Gastroesophageal sphincter (tissue), 4 donors: ENCODE results near the gene MB21D2. TPM values are rescaled to one million over a fixed set of nuclear protein-coding genes. Genes with fewer than 3 reads are reported as not detected.

ENCODE experiments used
- ATAC-seq: fragments of 150-250 bp; one replicate; pipeline ENCODE4 v1.9.1; 2016; ENCODE audit warnings: mild to moderate bottlenecking, moderate library complexity
- H3K27ac ChIP-seq, 4 donors: fragments of 200-600 bp; sonication (generic) in 3 of 4; 1 replicate in 3 of 4; 2 replicates in 1 of 4; pipeline ENCODE4 v1.5.1; 2016 to 2019
- H3K27me3 ChIP-seq: fragments of 200-600 bp; sonication (generic); one replicate; pipeline ENCODE4 v1.5.1; 2019
- H3K36me3 ChIP-seq, 2 donors: fragments of 200-600 bp; sonication (generic); one replicate each; pipeline ENCODE4 v1.5.1; 2019; ENCODE audit warnings: control low read depth in 1 of 2
- H3K4me1 ChIP-seq, 3 donors: fragments of 200-600 bp; sonication (generic); 1 replicate in 2 of 3; 2 replicates in 1 of 3; pipeline ENCODE4 v1.5.1; 2016 to 2019; ENCODE audit warnings: control low read depth in 2 of 3
- H3K4me3 ChIP-seq, 2 donors: fragments of 200-600 bp; sonication (generic); one replicate each; pipeline ENCODE4 v1.5.1; 2019; ENCODE audit warnings: mild to moderate bottlenecking in 1 of 2, moderate library complexity in 1 of 2
- H3K9me3 ChIP-seq, 3 donors: fragments of 200-600 bp; sonication (generic); one replicate each; pipeline ENCODE4 v1.5.1; 2017 to 2019; ENCODE audit warnings: control low read depth in 2 of 3
- EP300 ChIP-seq: sonication (generic); formaldehyde crosslinking; IDR thresholded peaks from one replicate; pipeline ENCODE4 v1.6.1; 2017; ENCODE audit warnings: antibody characterized with exemption, mild to moderate bottlenecking
- POLR2A ChIP-seq, 2 donors: fragments of 450-650 bp; IDR thresholded peaks; one replicate each; pipeline ENCODE4 v1.6.1; 2017; ENCODE audit warnings: antibody characterized with exemption in 2 of 2, mild to moderate bottlenecking in 2 of 2, moderate library complexity in 1 of 2
- POLR2AphosphoS5 ChIP-seq: sonication (generic); formaldehyde crosslinking; IDR thresholded peaks from one replicate; pipeline ENCODE4 v1.6.1; 2017; ENCODE audit warnings: antibody characterized with exemption
- WGBS, 2 donors: methylation state at CpG; one replicate each; pipeline ENCODE4 v1.1.5; 2018; ENCODE audit warnings: low coverage in 1 of 2; 5-methylcytosine and 5-hydroxymethylcytosine counted together
- total RNA-seq, 4 donors: library from RNA; depleted of rRNA; stranded (reverse); fragments of >200 nt; gene quantifications; one replicate each; pipeline ENCODE4 v1.1.0, GENCODE V29; 2016
- TF ChIP-seq, protein P1 (sequence below), 4 experiments: fragments of 200-600 bp in 2 of 4; fragments of 450-650 bp in 2 of 4; sonication (generic) in 1 of 4; IDR thresholded peaks; one replicate each; pipeline ENCODE4 v1.5.1; 2017 to 2019; ENCODE audit warnings: antibody characterized with exemption in 4 of 4, mild to moderate bottlenecking in 2 of 4, moderate library complexity in 2 of 4

The MB21D2 gene
- total RNA-seq, 4 donors from 2014 or later, result 7.0 to 11.5 (median 9.3) TPM

DNA sequence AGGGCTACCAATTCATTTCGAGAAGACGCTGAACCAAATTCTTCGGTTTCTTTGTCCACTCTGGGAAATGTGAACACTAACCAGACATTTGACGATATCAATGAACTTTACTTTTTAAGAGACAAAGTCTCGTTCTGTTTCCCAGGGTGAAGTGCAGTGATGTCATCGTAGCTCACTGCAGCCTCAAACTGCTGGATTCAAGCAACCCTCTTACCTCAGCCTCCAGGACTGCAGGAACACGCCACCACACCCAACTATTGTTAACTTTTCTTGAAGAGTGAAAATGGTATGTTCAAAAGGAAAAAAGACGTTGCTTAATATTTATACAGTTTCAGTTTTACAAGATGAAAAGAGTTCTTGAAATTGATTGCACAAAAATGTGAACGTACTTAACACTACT is 30.6 kb downstream of the MB21D2 start:
- H3K27ac ChIP-seq, result no peak overlapping the region
- no peaks in the 10 kb centered on the region for H3K27me3 ChIP-seq
- H3K4me1 ChIP-seq, result peaks cover 6 to 47% (median 9%) of the 10 kb centered on the region in 3 donors
- TF ChIP-seq POLR2A (IDR thresholded peaks at IDR 0.05) (no peak), POLR2AphosphoS5 (no peak), EP300 (no peak)
- TF ChIP-seq, protein P1, sequence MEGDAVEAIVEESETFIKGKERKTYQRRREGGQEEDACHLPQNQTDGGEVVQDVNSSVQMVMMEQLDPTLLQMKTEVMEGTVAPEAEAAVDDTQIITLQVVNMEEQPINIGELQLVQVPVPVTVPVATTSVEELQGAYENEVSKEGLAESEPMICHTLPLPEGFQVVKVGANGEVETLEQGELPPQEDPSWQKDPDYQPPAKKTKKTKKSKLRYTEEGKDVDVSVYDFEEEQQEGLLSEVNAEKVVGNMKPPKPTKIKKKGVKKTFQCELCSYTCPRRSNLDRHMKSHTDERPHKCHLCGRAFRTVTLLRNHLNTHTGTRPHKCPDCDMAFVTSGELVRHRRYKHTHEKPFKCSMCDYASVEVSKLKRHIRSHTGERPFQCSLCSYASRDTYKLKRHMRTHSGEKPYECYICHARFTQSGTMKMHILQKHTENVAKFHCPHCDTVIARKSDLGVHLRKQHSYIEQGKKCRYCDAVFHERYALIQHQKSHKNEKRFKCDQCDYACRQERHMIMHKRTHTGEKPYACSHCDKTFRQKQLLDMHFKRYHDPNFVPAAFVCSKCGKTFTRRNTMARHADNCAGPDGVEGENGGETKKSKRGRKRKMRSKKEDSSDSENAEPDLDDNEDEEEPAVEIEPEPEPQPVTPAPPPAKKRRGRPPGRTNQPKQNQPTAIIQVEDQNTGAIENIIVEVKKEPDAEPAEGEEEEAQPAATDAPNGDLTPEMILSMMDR (IDR thresholded peaks at IDR 0.05), result no peak
- peak; percentile 50 for ATAC-seq
- H3K4me3 ChIP-seq, result no peak overlapping the region
- H3K36me3 ChIP-seq, result no peaks in the 10 kb centered on the region
- WGBS, 2 donors, result 80% methylated on average over 7 to 9 of the region's 9 CpGs
- no peaks in the 10 kb centered on the region for H3K9me3 ChIP-seq

DNA sequence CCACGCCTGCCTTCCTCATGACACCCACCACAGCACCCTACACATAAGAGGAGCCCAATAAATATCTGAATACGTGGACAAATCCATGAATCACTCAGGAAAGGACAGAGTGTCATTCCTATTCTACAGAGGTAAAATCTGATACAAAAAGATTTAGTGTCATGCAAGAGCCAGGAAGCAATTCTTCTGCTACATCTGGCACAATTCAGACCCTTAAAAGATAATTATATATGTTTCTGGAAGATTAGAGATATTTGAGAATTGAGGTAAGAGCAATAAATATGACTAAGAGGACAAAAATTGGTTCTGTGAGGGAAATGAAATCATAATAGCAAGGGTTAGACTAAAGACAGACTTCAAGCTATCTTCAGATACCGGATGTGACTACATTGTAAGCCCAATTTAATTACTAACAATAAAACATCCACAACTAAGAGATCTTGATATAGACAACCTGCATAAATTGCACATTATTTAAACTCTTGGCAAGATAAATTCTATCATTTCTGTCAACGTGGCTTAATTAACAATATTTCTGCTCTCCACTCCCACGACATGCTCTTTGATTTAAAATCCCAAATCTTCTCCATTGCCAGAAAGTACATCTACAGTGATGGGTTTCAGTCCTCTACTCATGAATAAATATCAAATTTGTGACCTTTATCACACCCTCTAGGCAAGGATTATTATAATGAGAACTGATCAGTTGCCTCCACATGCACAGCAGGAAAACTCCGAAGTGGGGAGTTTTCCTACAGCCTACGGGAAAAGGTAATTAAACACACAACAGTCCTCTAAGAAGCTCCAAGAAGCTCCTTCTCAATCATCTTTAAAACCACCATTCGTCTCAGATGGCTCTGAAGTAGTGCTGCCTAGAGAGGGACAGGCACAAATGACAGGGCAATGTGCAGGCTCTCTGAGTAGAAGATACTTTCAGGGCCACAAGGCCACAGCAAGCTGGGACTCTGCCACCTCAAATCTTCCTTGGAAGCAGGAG is 32.6 kb downstream of the MB21D2 start:
- H3K36me3 ChIP-seq, result no peaks in the 10 kb centered on the region
- ATAC-seq, result no peak
- no peak overlapping the region for H3K4me3 ChIP-seq
- TF ChIP-seq EP300, result no peak
- no peak for TF ChIP-seq POLR2AphosphoS5
- TF ChIP-seq, protein P1 (IDR thresholded peaks at IDR 0.05), result no peak
- no peak for TF ChIP-seq POLR2A (IDR thresholded peaks at IDR 0.05)
- H3K4me1 ChIP-seq, result peaks cover 6 to 33% (median 9%) of the 10 kb centered on the region in 3 donors
- H3K27me3 ChIP-seq, result no peaks in the 10 kb centered on the region
- no peak overlapping the region for H3K27ac ChIP-seq
- 55 to 73% methylated on average over 6 to 7 of the region's 8 CpGs for WGBS, 2 donors
- H3K9me3 ChIP-seq, result no peaks in the 10 kb centered on the region

DNA sequence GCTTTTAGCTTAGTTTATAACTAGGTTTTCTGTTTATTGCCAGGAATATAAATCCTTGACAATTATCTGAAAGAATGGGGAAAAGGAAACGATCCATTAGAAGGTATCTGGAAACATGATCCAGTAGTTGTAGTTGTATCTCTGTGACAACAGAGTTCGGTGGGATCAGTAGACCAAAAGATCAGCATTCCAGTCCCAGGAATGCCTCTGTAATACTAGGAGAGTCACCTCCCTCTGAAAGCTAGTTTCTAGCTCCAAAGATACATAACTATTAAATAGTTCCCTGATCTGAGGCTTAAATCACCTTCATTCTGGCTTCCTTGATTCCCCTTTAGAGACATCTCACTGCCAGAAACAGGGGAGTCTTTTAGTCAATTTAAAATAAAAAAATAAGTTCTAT is 34.1 kb downstream of the MB21D2 start:
- no peak overlapping the region for H3K4me3 ChIP-seq
- no peaks in the 10 kb centered on the region for H3K27me3 ChIP-seq
- no peak overlapping the region for H3K27ac ChIP-seq
- no peak for ATAC-seq
- TF ChIP-seq POLR2A (IDR thresholded peaks at IDR 0.05) (no peak), POLR2AphosphoS5 (no peak), EP300 (no peak)
- TF ChIP-seq, protein P1 (IDR thresholded peaks at IDR 0.05), result no peak
- peaks cover 0 to 17% (median 5%) of the 10 kb centered on the region in 3 donors for H3K4me1 ChIP-seq
- 71 to 77% methylated on average over 1 to 2 of the region's 2 CpGs for WGBS, 2 donors
- no peaks in the 10 kb centered on the region for H3K36me3 ChIP-seq
- no peaks in the 10 kb centered on the region for H3K9me3 ChIP-seq

DNA sequence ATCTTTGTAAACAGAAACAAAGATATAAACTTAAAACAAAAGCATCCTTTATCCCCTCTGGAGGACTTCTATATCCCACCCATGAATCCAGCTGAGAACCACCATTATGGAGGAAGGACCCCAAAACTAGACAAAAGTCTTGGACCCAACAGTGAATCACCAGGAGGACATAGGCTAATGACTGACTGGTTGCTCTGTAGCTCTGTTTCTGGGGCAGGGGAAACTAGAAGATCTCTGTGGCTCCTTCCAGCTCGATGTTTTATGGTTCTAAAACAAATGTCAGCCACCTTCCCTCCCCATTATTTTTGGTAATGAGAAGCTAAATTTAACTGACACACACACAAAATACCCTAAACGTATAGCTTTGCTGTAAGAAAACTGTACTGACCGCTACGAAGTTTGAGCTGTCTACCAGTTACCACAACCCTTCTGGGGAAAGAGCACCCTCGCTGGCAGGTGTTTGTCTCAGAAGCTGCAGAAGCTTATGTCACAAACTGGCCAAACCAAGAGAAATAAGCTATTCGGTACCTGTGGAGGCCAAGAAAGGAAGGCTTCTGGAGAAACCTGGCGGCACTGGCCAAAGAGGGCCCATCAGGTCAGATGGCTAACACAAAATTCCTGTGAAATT is 36.4 kb downstream of the MB21D2 start:
- ATAC-seq, result no peak
- TF ChIP-seq POLR2AphosphoS5, result no peak
- TF ChIP-seq, protein P1 (IDR thresholded peaks at IDR 0.05), result no peak
- no peak for TF ChIP-seq POLR2A (IDR thresholded peaks at IDR 0.05)
- TF ChIP-seq EP300, result no peak
- H3K27ac ChIP-seq, result no peak overlapping the region
- no peaks in the 10 kb centered on the region for H3K36me3 ChIP-seq
- peaks cover 0 to 6% (median 5%) of the 10 kb centered on the region in 3 donors for H3K4me1 ChIP-seq
- no peaks in the 10 kb centered on the region for H3K27me3 ChIP-seq
- 75 to 93% methylated on average over 1 to 7 of the region's 7 CpGs for WGBS, 2 donors
- H3K9me3 ChIP-seq, result no peaks in the 10 kb centered on the region
- no peak overlapping the region for H3K4me3 ChIP-seq
